HG03108 (cell line): Measurements from ENCODE around the gene UBE2E2.
"Not testable (repeated sequence)": the region's sequence is repeated elsewhere in the genome, so short reads cannot be mapped to it uniquely, and the experiment has no call there.

ENCODE experiments used
- ATAC-seq: cut with Tn5 transposase; IDR thresholded peaks from one replicate; pipeline ENCODE4 v1.9.1; 2021; ENCODE audit warnings: moderate library complexity; ENCODE audit not compliant: unreplicated experiment

UBE2E2 gene

DNA sequence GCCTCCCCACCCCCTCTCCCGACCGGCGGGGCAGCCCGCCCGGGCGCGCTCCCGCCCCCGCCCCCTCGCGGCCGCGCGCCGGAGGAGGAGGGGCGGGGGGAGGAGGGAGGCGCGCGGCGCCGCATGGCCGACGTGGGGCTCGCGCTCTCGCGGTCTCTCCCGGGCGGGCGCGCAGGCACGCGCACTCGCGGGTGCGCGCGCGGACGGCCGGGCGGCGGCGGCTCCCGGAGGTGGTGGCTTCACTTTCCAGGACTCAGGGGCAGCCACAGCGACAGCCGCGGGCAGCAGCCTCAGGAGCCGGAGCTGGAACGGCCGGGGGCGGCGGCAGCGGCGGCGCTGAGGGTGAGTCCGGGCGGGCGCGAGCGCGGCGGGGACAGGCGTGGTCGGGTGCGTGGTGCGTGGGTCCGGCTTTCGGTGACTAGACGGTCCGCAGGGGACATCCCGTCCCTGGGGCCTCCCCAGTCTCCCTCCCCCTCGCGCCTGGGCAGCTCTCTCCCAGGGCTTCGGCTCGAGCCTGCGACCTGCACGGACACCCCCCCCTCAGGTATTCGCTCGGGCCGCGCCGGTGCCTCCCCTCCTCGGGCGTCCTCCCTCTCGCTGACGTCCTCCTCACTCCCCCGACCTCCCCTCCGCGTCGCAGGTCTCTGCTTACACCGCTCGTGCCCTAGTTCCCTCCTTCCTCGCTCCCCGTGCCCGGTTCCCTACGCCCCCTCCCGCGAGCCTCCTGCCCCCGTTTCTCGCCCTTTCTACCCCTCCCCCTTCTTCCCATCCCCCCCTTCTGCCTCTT, at the start of gene UBE2E2:
Gene UBE2E2 (plus strand): TSS at position 407 of the 787 bp plus-strand sequence.
- ATAC-seq, result peak; percentile 60

GRCh38 chr3:23153436-23153835, 49.7 kb upstream of the UBE2E2 start:
- no peak for ATAC-seq

- ATAC-seq, result no peak
Measured at GRCh38 chr3:23157331-23157730, 45.8 kb upstream of the UBE2E2 start.

- ATAC-seq, result no peak
Measured at GRCh38 chr3:23159929-23160328, 43.2 kb upstream of the UBE2E2 start.

- ATAC-seq, result no peak
Measured at GRCh38 chr3:23161308-23161707, 41.8 kb upstream of the UBE2E2 start.

- peak; percentile 53 for ATAC-seq
Measured at GRCh38 chr3:23161896-23162570, 41.1 kb upstream of the UBE2E2 start.

DNA sequence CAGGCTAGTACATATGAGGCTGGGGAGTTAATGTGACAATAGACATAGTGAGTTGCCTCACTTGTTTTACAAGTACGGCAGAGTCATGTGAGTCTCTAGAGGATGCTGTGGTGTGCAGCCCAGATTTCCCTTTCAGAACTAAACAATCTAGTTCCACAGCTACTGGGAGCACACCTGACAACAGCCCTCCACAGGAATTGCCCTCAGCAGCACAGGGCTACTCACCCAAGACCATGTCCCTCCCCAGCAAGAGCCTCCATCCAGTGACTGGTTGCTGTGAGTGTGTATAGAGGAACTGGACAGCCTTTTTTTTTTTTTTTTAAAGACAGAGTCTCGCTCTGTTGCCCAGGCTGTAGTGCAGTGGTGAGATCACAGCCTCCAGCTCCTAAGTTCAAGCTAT, 40.2 kb upstream of the UBE2E2 start:
- ATAC-seq, result peak; percentile 65

GRCh38 chr3:23164746-23165145, 38.4 kb upstream of the UBE2E2 start:
- no peak for ATAC-seq

DNA sequence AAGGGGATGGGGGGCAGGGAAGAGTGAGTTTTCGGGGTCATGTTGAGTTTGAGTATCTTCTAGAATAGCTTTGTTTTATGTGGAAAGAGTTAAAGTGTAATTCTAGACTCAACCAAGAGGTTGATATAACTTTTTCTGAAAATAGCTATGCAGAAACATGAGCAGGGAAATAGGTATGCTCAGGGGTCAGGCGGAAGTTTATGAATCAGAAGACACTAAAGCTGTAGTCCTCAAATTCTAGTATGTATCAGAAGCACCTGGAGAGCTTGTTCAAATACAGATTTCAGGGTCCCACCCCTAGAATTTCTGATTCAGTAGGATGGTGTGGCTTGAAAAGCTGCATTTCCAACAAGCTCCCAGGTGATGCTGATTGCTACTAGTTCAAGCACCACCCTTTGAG, 37.6 kb upstream of the UBE2E2 start:
- no peak for ATAC-seq

DNA sequence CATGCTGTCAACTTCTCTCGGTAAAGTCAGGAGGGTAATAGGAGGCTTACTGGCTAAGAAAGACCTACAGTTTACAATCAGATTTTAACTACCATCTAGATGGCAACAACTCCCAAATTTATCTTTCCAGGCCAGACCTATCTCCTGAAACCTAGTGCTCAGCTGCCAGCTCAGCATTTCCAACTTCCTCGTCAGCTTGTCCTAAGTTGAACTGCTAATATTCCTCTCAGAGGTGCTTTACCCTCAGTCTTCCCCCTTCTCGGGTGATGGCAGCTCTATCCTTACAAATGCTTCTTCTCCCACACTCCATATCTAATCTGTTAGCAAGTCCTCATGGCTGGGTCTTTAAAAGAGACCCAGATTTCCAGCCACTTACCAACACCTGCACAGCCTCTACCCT, 36.9 kb upstream of the UBE2E2 start:
- no peak for ATAC-seq

GRCh38 chr3:23166845-23167244, 36.3 kb upstream of the UBE2E2 start:
- ATAC-seq, result no peak

- ATAC-seq, result no peak
Measured at GRCh38 chr3:23169551-23169950, 33.6 kb upstream of the UBE2E2 start.

GRCh38 chr3:23170291-23170690, 32.8 kb upstream of the UBE2E2 start:
- no peak for ATAC-seq

GRCh38 chr3:23172059-23172458, 31.1 kb upstream of the UBE2E2 start:
- no peak for ATAC-seq

DNA sequence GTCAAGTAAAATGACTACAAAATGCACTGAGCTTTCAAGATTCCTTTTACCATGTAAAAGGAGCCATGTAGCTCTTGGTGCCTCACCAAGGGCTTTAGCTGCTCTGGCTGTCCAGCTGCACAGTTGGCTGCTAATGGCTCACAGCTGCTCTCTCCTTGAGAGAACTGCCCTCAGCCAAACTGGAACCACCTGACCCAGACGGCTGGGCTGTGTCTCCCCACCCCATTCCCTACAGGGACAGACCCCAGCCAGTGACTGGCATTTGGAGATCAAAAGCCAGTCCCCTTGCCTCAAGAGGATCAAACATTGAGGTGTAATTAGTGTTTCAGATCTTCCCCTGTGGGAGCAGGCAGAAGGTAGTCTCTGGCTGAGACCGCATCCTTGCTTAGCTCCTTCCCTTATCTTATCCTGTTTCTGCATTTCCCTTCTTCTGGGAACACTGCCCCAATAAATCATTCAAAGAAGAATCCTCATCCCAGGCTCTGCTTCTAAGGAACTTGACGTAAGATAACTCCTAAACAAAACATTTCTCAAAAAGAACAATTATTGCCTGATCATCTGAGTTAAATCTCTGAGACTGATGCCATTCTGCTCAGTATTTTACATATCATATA, 28.6 kb upstream of the UBE2E2 start:
- ATAC-seq, result no peak

DNA sequence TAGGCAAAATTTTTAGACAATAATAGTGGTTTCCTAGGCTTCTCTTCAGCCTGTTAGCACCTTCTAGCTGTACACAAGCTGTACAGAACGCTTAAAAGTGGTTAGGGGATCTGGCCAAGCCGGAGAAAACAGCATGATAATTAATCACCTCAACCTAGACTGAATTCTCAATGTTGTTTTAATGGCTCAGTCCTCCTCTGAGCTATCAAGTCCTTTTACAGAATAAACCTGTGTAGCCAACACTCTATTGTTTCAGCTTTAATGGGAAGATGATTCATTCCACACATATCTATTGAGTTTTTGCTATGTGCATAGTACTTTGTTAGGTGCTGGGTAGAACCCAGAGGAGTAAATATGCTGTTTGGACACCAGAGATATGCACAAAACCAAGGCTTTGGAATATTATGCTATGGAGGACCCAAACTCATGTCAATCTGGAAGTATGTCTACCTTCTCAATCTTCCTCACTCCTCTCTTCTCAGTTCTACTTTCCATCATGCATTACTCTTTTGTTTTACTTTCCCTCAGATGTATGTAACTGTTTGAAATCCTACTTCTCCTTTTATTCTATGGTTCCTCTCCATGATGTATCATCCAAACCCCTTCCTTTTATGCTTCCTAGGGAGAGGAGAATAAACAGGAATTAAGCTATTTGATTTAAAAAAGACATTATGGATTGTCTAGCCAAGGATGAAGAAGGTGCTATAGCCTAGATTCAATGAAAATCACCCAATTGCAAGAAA, 27.6 kb upstream of the UBE2E2 start:
- ATAC-seq, result no peak

DNA sequence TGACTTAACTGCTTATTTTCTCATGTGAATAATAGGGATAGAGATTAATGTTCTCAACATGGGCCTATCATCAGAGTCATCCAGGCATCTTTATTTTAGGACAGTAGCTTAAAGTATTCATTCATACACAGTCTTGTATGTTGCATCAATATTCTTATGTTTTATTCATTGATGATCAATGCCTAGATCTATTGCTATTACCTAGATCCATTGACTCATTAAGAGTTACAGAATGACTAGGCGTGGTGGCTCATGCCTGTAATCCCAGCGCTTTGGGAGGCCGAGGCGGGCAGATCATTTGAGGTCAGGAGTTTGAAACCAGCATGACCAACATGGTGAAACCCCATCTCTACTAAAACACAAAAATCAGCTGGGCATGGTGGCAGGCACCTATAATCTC, 26.3 kb upstream of the UBE2E2 start:
- ATAC-seq, result not testable (repeated sequence)

- ATAC-seq, result no peak
Measured at GRCh38 chr3:23182996-23183513, 20.1 kb upstream of the UBE2E2 start.

DNA sequence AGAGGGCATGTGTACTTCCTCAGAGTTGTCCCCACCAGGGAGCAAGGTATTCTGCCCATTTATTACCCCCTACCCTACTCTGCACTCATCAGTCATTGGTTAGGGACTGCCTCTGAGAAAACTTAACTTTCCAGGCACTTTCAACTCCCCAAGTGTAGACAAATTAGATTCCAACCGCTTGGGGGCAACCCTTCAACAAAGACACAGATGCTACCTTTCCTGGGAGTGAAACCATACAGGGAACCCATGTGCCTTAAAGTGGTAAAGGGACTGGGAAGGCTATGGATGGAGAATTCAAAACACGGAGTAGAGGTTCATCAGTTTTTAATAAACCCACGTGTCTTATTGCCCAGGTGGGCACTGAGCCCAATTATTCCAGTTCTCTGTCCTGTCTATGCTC, 19.4 kb upstream of the UBE2E2 start:
- no peak for ATAC-seq

GRCh38 chr3:23185861-23186260, 17.3 kb upstream of the UBE2E2 start:
- ATAC-seq, result no peak

- no peak for ATAC-seq
Measured at GRCh38 chr3:23189187-23189586, 13.9 kb upstream of the UBE2E2 start.
